OCI-LY3 (cell line): ENCODE measurements around the gene KRTAP19-3.
A peak's percentile ranks its signal among the peaks of the same experiment; 100 is the strongest.
"Not testable (repeated sequence)": the region's sequence is repeated elsewhere in the genome, so short reads cannot be mapped to it uniquely, and the experiment has no call there.

ENCODE experiments used
- H2AFZ ChIP-seq: fragments of 200-600, 300-600 bp; shearing (Covaris generic); 2 replicates; pipeline ENCODE4 v1.6.0; 2014; ENCODE audit warnings: antibody characterized with exemption, low read depth, low read length
- H3K27ac ChIP-seq: fragments of 200-600, 300-600 bp; sonication (generic); 2 replicates; pipeline ENCODE4 v1.5.1; 2014; ENCODE audit warnings: mild to moderate bottlenecking, low read length, moderate library complexity, mixed read lengths
- H3K27me3 ChIP-seq: fragments of 200-600, 300-600 bp; sonication (generic); 2 replicates; pipeline ENCODE4 v1.6.1; 2014; ENCODE audit warnings: low read depth, low read length, mixed read lengths
- H3K36me3 ChIP-seq: fragments of 200-600, 300-600 bp; sonication (generic); replicated peaks from 2 replicates; pipeline ENCODE3; 2014; ENCODE audit warnings: low read depth, low read length, mixed read lengths
- H3K4me1 ChIP-seq: fragments of 300-600, 200-600 bp; sonication (generic); 2 replicates; pipeline ENCODE4 v1.6.1; 2014; ENCODE audit warnings: low read length, mixed read lengths
- H3K4me2 ChIP-seq: fragments of 200-600, 300-600 bp; sonication (generic); 2 replicates; pipeline ENCODE4 v1.6.1; 2014; ENCODE audit warnings: low read length, mixed read lengths
- H3K4me3 ChIP-seq: fragments of 300-600, 200-600 bp; sonication (generic); 2 replicates; pipeline ENCODE4 v1.5.1; 2014; ENCODE audit warnings: antibody characterized with exemption, mild to moderate bottlenecking, low read length, moderate library complexity
- H3K79me2 ChIP-seq: fragments of 300-600, 200-600 bp; shearing (Covaris generic); 2 replicates; pipeline ENCODE4 v1.6.1; 2014; ENCODE audit warnings: mild to moderate bottlenecking, low read length, mixed read lengths
- H3K9ac ChIP-seq: fragments of 300-600, 200-600 bp; shearing (Covaris generic); 2 replicates; pipeline ENCODE4 v1.6.0; 2014; ENCODE audit warnings: mild to moderate bottlenecking, low read length, moderate library complexity
- H3K9me3 ChIP-seq: fragments of 200-600, 300-600 bp; shearing (Covaris generic); 2 replicates; pipeline ENCODE4 v1.6.1; 2014; ENCODE audit warnings: low read length, mixed read lengths; ENCODE audit not compliant: insufficient read depth
- H4K20me1 ChIP-seq: fragments of 200-600, 300-600 bp; sonication (generic); 2 replicates; pipeline ENCODE4 v1.6.1; 2016; ENCODE audit warnings: low read length, mixed read lengths; ENCODE audit not compliant: insufficient read depth
- CTCF ChIP-seq: fragments of 200-600, 300-600 bp; sonication (generic); IDR thresholded peaks from 2 replicates; pipeline ENCODE4 v1.5.1; 2014; ENCODE audit warnings: antibody characterized with exemption, low read length, low read depth
- EZH2phosphoT487 ChIP-seq: fragments of 200-600 bp; shearing (Covaris generic); IDR thresholded peaks from 2 replicates; pipeline ENCODE4 v1.6.1; 2018; ENCODE audit warnings: antibody characterized with exemption, mixed run types, low read depth

Gene KRTAP19-3

DNA sequence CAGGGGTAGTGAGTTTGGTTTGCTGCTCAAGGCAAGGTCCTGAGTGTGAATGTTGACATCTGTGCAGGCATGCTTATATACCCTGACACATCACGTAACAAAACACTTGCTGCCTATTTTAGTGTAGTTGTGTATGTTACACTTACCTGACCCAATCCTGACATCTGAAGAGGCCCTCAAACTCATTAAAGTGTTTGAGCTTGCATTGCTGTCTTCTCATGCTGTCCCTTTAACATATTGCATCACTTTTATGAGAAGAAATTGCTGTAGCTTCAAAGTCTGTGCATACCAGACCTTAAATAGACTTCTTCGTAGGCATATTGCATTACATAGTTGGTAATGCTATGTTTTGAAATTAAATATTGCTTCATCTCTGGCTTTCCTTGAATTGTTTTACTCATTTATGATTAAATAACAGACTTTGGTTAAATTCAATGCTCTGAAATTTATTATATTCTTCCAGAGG is at the start of gene KRTAP19-3:
Gene KRTAP19-3 (minus strand): TSS at position 51 of the 466 bp plus-strand sequence. CDS start 56 bp downstream, outside the sequence.
- TF ChIP-seq CTCF (no peak), EZH2phosphoT487 (no peak)

GRCh38 chr21:30518876-30519275 is 27.1 kb upstream of the KRTAP19-3 start:
- no peaks in the 10 kb centered on the region for H3K9me3 ChIP-seq
- TF ChIP-seq EZH2phosphoT487 = no peak
- no peaks in the 10 kb centered on the region for H3K36me3 ChIP-seq
- H3K9ac ChIP-seq = no peak overlapping the region
- H2AFZ ChIP-seq = no peak overlapping the region
- no peaks in the 10 kb centered on the region for H3K4me1 ChIP-seq
- no peaks in the 10 kb centered on the region for H4K20me1 ChIP-seq
- H3K79me2 ChIP-seq = no peaks in the 10 kb centered on the region
- H3K4me2 ChIP-seq = no peak overlapping the region
- no peak overlapping the region for H3K4me3 ChIP-seq
- H3K27ac ChIP-seq = no peak overlapping the region
- H3K27me3 ChIP-seq = no peaks in the 10 kb centered on the region

More for the DNA sequence above, at the start of gene KRTAP19-3:
- H3K27ac ChIP-seq = no peak within 1 kb of the TSS
- no peaks in the 10 kb centered on the region for H3K79me2 ChIP-seq
- H3K9ac ChIP-seq = no peak within 1 kb of the TSS
- H3K4me1 ChIP-seq = no peaks in the 10 kb centered on the region
- no peak within 1 kb of the TSS for H3K4me2 ChIP-seq
- no peak within 1 kb of the TSS for H2AFZ ChIP-seq
- no peaks in the 10 kb centered on the region for H3K36me3 ChIP-seq
- no peak within 1 kb of the TSS for H3K4me3 ChIP-seq
- H3K27me3 ChIP-seq = no peaks in the 10 kb centered on the region
- no peaks in the 10 kb centered on the region for H3K9me3 ChIP-seq
- no peaks in the 10 kb centered on the region for H4K20me1 ChIP-seq

DNA sequence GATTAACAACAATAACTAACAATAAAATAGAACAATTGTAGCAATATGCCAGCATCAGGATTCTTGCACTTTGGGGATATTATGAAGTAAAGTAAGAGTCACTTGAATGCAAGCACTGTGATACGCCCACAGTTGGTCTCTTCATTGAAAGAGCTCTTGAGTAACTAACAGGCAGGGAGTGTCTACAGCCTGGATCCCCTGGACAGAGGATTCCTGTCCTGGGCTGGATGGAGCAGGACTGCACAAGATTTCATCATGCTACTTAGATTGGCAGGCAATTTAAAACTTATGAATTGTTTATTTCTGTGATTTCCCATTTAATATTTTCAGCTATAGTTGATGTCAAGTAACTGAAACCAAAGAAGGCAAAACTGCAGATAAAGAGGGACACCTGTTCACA is 23.9 kb upstream of the KRTAP19-3 start:
- Histone ChIP-seq H3K79me2 (no peaks in the 10 kb centered on the region), H3K27me3 (no peaks in the 10 kb centered on the region), H3K9me3 (no peaks in the 10 kb centered on the region), H3K36me3 (no peaks in the 10 kb centered on the region), H4K20me1 (no peaks in the 10 kb centered on the region), H3K9ac (no peak overlapping the region), H3K27ac (no peak overlapping the region), H3K4me2 (no peak overlapping the region), H3K4me1 (no peaks in the 10 kb centered on the region), H2AFZ (no peak overlapping the region), H3K4me3 (no peak overlapping the region)
- TF ChIP-seq CTCF = no peak
- no peak for TF ChIP-seq EZH2phosphoT487

GRCh38 chr21:30505621-30506205 is 13.9 kb upstream of the KRTAP19-3 start:
- not testable (repeated sequence) for H3K27ac ChIP-seq, H3K79me2 ChIP-seq, H3K4me3 ChIP-seq, H3K4me1 ChIP-seq, H3K9ac ChIP-seq, H3K9me3 ChIP-seq, H3K36me3 ChIP-seq, H3K4me2 ChIP-seq, H3K27me3 ChIP-seq, H2AFZ ChIP-seq, H4K20me1 ChIP-seq
- peak; percentile 60 for TF ChIP-seq CTCF
